IPS-18c (cell line): ENCODE data around the gene RABL6.
A peak's percentile ranks its signal among the peaks of the same experiment; 100 is the strongest.
"Not testable (repeated sequence)": the region's sequence is repeated elsewhere in the genome, so short reads cannot be mapped to it uniquely, and the experiment has no call there.

ENCODE experiments used
- H3K4me3 ChIP-seq: 2 replicates; pipeline ENCODE4 v1.7.0; 2013; ENCODE audit warnings: low read depth, mild to moderate bottlenecking, low read length, moderate library complexity; ENCODE audit not compliant: insufficient read depth
- H3K9me3 ChIP-seq: one replicate; pipeline ENCODE4 v1.6.1; 2013; ENCODE audit warnings: mild to moderate bottlenecking, low read length, moderate library complexity; ENCODE audit not compliant: control insufficient read depth, insufficient read depth

Gene RABL6, protein sequence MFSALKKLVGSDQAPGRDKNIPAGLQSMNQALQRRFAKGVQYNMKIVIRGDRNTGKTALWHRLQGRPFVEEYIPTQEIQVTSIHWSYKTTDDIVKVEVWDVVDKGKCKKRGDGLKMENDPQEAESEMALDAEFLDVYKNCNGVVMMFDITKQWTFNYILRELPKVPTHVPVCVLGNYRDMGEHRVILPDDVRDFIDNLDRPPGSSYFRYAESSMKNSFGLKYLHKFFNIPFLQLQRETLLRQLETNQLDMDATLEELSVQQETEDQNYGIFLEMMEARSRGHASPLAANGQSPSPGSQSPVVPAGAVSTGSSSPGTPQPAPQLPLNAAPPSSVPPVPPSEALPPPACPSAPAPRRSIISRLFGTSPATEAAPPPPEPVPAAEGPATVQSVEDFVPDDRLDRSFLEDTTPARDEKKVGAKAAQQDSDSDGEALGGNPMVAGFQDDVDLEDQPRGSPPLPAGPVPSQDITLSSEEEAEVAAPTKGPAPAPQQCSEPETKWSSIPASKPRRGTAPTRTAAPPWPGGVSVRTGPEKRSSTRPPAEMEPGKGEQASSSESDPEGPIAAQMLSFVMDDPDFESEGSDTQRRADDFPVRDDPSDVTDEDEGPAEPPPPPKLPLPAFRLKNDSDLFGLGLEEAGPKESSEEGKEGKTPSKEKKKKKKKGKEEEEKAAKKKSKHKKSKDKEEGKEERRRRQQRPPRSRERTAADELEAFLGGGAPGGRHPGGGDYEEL

DNA sequence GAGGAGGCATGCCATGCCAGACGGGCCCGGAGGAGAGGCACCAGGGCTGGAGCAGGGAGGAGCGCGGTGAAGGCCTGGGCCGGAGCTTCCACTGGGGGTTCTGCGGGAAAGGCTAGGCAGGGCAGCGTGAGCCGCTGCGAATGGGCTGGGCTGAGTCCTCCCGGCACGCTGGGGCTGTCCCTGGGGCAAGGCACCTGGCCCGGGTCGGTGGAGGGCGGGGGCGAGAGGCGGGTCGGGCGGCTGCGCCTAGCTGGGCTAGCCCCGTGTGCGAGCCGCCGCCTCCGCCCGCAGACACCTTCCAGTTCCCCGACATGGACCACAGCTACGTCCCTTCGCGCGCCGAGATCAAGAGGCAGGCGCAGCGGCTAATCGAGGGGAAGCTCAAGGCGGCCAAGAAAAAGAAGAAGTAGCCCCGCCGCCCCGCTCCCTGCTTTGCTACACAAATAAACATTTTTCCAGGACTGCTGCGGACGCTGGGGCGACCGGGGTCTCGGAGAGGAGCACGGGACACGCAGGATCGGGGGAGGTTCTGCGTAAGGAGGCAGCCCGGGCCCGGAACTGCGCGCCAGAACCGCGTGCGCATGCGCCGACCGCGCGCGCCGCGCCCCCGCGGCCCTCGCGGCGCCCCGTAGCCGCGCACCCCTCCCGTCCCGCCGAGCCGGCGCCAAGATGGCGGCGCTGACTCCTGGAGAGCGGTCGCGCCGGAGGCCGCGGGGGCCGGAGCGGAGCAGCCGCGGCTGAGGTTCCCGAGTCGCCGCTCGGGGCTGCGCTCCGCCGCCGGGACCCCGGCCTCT lies at the start of gene RABL6:
TSS of gene RABL6 (plus strand) at position 668 of the 794 bp plus-strand sequence. CDS start 249 bp downstream, outside the sequence.
- H3K4me3 ChIP-seq: peak within 1 kb of the TSS; percentile 92
- no peaks in the 10 kb centered on the region for H3K9me3 ChIP-seq

DNA sequence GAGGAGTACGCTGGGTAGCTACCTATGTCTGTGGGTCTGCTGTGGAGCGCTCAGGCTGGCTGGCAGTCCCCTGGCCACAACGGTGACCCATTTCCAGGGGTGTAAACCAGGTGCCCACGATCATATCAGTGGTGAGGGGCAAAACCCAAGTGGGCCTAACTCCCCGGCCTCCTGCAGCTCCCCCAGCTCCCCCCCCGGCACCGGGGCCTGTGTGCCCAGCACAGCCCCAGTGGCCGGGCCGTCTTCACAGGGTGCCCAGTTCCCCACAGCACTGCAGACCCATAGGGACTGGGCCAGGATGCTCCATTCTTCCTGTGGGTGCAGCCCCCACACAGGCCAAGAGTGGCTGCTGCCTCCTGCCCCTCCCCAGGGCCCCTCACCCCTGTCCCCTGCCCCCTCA lies 48.7 kb upstream of the RABL6 start:
- Histone ChIP-seq H3K9me3 (peaks cover 2% of the 10 kb centered on the region), H3K4me3 (no peak overlapping the region)

DNA sequence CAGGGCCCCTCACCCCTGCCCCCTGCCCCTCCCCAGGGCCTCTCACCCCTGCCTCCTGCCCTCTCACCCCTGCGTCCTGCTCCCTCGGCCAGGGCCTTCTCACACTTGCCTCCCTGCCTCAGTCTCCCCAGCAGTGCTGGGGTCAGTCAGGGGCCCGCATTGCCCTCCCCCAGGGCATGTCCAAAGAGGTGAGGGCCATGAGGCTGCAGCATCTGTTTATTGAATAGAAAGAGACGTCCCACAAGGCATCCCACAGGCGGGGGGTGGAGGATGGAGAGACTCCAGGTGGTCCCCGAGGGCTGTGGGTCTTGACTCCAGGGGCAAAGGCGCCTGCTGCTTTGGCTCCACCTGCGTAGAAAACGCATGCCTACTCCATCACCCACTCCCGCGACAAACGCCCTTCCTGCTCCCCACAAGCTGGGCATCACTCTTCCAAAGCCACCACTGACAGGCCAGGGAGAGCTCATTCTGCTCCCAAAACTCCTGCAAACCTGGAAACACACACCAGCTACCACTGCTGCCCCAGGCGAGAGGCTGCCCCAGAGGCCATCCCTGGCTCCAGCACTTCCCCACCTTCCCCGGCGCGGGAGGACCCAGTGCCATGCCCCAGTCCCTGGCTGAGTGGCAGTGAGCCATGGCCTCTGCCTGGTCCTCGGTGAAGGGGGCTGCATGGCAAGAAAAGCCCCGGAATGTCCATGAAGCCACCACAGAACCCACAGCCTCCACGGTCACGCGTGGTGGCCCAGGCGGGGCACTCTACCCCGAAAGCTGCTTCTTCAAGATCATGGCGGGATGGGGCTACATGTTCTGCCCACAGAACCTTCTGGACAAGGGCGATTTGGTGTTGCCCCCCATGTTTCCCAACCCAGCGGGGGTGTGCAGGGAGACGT lies 48.1 kb upstream of the RABL6 start:
- Histone ChIP-seq H3K9me3 (peaks cover 2% of the 10 kb centered on the region), H3K4me3 (no peak overlapping the region)

DNA sequence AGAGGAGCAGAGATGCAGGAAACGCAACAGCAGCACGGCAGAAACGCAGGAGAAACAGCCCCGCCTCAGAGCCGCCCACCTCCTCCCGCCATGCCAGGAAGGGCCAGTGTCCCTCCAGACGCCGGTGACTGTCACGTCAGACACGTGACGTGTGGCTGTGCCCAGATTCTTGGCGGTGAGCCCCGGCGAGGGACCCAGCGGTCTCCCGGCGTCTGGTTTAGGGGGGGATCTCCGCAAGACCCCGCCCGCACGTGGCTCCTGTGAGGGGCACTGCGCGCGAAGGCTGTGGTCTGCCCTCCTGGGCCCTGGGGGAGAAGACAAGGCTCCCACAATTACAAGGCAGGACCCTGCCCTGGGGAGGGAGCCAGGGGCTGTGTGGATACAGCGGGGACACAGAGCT lies 47.3 kb upstream of the RABL6 start:
- H3K4me3 ChIP-seq: no peak overlapping the region
- peaks cover 2% of the 10 kb centered on the region for H3K9me3 ChIP-seq

DNA sequence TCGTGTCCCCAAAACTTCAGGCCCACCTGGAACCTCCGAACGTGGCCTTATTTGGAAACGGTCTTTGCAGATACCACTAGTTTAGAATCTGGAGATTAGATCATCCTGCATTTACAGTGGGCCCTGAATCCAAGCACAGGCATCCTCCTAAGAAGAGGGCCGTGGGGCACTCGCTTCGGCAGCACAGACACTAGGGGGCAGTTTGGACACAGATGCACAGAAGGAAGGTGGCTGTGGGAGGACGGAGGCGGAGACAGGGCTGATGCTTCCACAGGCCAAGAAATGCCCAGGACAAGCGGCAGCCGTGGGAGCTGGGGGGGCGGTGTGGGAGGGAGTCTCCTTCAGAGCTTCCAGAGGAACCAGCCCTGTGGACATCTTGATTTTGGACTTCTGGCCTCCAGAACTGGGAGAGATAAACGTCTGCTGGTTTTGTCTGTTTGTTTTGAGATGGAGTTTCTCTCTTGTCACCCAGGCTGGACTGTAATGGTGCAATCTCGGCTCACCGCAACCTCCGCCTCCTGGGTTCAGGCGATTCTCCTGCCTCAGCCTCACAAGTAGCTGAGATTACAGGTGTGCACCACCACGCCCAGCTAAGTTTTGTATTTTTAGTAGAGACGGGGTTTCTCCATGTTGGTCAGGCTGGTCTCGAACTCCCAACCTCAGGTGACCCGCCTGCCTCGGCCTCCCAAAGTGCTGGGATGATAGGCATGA lies 46.8 kb upstream of the RABL6 start:
- not testable (repeated sequence) for H3K9me3 ChIP-seq, H3K4me3 ChIP-seq

DNA sequence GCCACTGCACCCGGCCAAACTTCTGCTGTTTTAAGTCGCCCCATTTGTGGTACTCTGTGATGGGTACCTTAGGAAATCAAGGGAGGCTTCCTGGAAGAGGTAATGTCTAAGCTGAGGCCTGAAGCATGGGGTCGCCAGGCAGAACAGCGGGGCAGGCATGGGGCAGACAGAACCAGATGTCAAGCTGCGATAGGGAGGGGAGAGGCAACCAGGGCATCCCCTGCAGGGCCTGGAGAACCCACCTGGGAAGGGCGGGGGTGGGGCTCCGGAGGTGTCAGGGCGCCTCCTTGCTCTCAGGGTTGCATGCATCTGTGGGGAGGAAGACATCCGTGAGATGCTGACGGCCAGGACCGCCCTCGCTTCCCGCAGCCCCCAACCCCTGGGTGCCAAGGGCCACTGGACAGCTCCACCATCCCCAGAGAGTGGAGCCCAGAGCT lies 46.2 kb upstream of the RABL6 start:
- Histone ChIP-seq H3K4me3 (no peak overlapping the region), H3K9me3 (peaks cover 2% of the 10 kb centered on the region)

DNA sequence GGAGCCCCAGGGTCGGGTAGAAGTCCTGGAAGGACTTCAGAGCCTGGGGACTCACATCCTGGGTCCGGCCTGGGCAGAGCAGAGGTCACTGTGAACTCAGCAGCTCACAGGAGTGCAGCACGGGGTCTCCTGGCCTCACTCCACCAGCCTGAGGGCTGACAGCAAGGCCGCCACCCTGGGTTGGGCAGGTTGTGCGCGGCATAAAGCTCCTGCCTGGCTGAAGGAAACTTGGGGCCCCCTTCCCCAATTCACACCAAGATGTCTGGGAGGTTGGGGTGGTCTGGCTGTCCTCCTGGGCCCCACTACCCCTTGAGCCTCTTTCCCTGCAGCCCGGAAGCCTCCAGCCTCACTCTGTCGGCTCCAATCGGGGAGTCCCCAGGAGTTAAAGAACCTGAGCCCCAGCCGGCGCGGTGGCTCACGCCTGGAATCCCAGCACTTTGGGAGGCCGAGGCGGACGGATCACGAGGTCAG lies 45.5 kb upstream of the RABL6 start:
- H3K4me3 ChIP-seq: no peak overlapping the region
- H3K9me3 ChIP-seq: peaks cover 2% of the 10 kb centered on the region

DNA sequence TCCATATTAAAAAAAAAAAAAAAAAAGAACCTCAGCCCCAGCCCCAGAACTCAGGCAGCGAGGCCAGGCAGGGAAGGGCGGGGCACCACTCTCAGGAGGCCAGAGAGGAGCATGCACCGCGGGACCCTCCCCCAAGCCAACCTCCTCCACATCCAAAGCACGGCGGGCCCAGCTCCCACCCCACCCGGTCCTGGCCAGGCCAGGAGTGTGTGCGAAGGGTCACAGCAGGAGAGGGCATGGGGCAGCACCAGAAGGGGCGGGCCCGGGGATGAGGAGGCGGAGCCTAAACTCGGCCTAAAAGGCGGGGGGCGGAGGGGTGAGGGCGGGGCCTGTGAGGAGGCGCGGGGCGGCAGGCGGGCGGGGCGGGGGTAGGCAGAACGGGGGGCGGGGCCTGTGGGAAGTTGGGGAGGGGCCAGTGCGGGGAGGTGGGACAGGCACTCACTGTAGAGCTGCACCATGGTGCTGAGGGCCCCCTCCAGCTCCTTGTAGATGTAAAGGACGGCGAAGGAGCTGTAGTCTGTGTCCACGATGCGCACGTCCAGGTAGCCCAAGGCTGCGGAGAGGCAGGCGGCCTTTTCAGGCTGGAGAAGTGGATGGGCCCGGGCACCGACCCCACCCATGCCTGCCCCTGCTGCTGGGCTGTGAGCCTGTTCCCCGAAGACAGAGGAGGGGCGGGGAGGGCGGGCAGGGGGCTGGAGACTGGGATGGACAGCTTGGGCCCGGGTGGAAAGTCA lies 44.7 kb upstream of the RABL6 start:
- peak overlapping the region; percentile 28 for H3K4me3 ChIP-seq
- H3K9me3 ChIP-seq: peaks cover 2% of the 10 kb centered on the region

DNA sequence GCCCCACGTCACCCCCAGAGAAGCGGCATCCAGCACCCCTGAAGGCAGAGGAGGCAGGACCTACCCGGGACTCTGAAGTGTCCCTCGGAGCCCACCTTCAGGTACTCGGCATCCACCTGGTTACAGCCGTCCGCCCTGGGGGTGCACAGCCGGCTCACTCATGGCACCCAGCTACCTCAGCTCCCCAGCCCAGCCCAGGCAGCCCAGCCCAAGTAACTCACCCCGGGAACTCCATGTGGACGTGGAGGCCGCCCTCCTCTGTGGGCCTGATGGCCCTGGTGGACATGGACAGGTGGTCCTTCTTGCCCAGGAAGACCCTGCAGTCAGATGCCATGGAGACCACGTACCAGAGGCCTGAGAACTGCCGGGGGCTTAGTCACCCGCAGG lies 44.1 kb upstream of the RABL6 start:
- Histone ChIP-seq H3K4me3 (0 out of 2 replicates have a peak overlapping the region, but pooled peaks have one; percentile 28), H3K9me3 (peaks cover 2% of the 10 kb centered on the region)

DNA sequence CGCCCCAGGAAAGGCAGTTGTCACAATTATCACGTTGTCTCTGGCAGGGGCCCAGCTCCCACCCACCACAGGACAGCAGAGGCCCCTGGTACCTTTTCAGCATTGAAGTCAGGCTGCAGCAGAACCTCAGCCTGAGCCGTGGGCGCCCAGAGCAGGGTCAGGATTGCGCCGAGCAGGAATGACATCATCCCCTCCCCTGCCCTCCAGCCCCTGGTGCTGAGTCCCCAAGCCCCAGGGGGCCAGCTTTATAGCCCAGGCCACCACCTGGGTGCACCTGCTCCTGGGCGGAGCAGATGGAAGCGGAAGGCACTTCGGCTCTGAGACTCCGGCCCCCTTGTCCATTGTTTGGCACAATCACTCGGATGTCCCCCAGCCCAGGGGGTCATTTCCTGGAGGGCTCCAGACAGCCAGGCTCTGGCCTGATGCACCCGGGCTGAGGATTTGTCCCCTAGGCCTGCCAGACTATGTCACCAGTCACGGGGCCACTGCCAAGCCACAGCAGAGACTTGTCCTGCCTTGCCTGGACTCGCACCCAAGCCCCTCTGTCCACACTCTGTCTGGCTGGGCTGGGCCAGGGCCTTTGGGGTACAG lies 43.4 kb upstream of the RABL6 start, which contains the start of gene LCN15:
TSS of gene LCN15 (minus strand) at position 218 of the 591 bp plus-strand sequence. CDS start at position 188, 30 bp downstream.
- peak within 1 kb of the TSS; percentile 28 for H3K4me3 ChIP-seq

DNA sequence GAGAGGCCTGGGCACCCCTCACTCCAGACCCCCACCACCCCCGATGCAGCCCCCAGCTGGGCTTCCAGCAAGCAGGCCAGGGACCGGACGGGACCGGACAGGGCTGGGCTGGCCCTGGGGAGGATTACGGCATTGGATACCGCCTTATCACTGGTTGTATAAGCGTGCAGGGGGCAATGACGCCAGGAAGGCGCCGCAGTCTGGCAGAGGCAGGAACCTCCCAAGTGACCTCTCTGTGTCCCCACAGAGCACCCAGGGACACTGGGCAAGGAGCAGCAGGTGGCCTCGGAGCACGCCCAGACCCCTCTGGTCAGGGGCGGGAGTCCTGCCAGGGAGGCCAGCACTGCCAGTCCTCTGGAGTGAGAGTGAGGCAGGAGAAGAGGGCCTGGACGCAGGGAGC lies 42.7 kb upstream of the RABL6 start:
- H3K4me3 ChIP-seq: no peak overlapping the region
- H3K9me3 ChIP-seq: peaks cover 2% of the 10 kb centered on the region

More for the DNA sequence above, 43.4 kb upstream of the RABL6 start, which contains the start of gene LCN15:
- H3K9me3 ChIP-seq: peaks cover 2% of the 10 kb centered on the region

DNA sequence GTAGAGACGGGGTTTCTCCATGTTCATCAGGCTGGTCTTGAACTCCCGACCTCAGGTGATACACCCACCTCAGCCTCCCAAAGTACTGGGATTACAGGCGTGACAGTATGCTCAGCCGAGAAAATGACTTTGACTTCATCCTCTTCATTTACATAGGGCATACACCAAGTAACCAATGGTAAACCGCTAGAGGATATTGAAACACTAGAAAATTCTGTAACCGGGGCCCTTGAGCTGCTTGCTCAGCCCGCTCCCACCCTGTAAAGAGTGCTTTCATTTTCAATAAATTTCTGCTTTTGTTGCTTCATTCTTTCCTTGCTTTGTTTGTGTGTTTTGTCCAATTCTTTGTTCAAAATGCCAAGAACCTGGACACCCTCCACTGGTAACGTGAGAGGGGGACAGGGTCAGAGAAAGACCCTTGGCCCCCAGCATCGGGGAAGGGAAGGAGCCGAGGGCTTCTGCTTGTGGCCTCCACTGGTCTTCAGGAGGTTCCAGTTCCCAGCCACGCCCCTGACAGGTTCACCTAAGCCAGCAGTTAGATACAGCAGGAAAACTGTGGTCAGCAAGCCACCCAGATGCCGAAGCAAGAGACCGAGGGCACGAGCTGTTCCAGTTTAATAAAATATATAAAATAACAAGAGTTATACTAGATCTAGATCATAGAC lies 41.9 kb upstream of the RABL6 start:
- not testable (repeated sequence) for H3K9me3 ChIP-seq, H3K4me3 ChIP-seq

DNA sequence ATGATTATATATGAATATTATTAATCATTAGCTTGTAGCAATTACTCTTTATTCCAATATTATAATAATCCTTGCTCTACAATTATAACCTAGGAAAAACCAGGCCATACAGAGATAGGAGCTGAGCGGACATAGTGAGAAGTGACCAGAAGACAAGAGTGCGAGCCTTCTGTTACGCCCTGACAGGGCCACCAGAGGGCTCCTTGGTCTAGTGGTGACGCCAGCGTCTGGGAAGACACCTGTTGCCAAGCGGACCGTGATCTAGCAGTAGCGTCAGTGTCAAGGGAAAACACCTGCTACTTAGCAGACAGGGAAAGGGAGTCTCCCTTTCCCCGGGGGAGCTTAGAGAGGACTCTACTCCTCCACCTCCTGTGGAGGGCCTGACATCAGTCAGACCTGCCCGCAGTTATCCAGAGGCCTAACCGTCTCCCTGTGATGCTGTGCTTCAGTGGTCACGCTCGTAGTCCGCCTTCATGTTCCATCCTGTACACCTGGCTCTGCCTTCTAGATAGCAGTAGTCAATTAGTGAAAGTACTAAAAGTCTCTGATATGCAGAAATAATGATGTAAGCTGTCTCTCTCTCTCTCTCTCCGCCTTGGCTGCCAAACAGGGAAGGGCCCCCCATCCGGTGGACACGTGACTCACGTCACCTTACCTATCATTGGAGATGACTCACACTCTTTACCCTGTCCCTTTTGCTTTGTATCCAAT lies 41.2 kb upstream of the RABL6 start:
- not testable (repeated sequence) for H3K4me3 ChIP-seq, H3K9me3 ChIP-seq

DNA sequence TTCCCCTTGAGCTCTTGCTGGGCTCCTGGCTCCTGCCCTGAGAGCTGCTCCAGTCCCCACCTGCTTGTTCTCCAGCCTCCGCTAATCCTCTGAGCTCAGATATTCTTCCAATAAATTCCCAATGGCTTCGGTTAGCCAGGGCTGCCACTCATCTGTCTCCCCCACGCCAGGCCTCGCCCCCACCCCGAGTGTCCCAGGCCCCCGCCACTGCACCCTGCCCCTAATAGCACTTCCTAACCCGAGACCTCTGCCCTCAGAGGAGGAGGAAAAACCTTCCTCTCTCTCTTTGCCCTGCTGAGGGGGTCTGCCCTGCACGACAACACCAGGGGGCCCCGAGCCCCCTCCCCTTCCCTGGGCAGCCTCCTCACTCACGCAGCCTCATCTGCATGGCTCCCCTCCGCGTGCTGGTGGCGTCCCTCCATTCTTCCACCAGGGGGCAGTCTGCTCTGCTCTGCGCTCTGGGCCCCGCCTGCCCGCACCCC lies 38.0 kb upstream of the RABL6 start:
- no peaks in the 10 kb centered on the region for H3K9me3 ChIP-seq
- H3K4me3 ChIP-seq: no peak overlapping the region; the same call in 1 of the 2 replicates
